Measurements from ENCODE around the gene EXOC6B.

GRCh38 chr2:72150861-72151356 lies 674.9 kb downstream of the EXOC6B start:
- TF ChIP-seq CTCF (IDR thresholded peaks at IDR 0.05) (no peak), POLR2A (IDR thresholded peaks at IDR 0.05) (no peak)
